Omental fat pad (tissue), 4 donors: Measurements from ENCODE around the gene FOXD3. TPM values are rescaled to one million over a fixed set of nuclear protein-coding genes. Genes with fewer than 3 reads are reported as not detected.

Source experiments
- ATAC-seq: fragments of 150-250 bp; one replicate; pipeline ENCODE4 v1.9.1; 2016; ENCODE audit warnings: mild to moderate bottlenecking, moderate library complexity; ENCODE audit not compliant: low FRiP score
- DNase-seq: peaks from one replicate; pipeline ENCODE4 v3.0.0-alpha.2; 2019; ENCODE audit warnings: low spot score
- CTCF ChIP-seq, 3 donors: fragments of 450-650 bp; IDR thresholded peaks; one replicate each; pipeline ENCODE4 v1.5.1; 2016 to 2017; ENCODE audit warnings: antibody characterized with exemption in 3 of 3, mild to moderate bottlenecking in 3 of 3, moderate library complexity in 2 of 3
- total RNA-seq, 4 donors: library from RNA; depleted of rRNA; stranded (reverse); fragments of >200 nt; gene quantifications; one replicate each; pipeline ENCODE4 v1.1.0, GENCODE V29; 2016

FOXD3 gene
- total RNA-seq, 4 donors from 2014 or later: 0.63 TPM; not detected in 3

DNA sequence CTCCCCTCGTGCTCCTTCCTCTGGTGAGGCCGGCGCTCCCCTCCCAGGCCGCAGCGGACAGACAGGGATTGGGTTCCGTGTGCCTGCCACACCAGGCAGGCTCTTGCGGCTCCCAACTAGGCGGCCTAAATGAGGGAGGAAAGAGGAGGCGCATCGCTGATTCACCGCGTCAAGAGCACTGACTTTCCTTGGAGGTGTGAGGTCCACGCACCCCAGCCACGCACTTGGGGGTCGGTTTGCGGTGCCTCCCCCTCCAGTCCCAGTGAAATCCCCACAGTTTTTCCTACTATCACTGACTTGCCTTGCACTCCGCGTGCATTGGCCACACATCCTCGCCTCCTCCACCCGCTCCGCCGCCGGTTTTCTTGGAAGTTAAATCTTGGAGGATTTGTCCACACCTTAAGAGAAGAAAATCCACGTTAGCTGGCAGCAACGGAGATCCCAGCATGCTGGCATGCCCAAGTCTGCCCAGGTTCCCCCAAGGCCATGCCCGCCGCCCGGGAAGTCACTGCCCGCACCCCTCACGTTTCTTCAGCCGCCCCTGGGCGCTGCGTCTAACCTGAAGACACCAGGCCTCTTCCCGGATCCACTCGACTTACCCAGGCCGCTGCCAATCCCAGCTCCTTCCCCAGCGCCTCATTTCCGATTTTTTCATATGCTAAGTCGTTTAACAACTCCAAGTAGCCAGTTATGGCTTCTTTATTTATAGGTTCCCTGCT lies 1.1 kb upstream of the FOXD3 start:
- DNase-seq: no peak
- no peak for TF ChIP-seq CTCF (IDR thresholded peaks at IDR 0.05)
- ATAC-seq: no peak

- TF ChIP-seq CTCF (IDR thresholded peaks at IDR 0.05): no peak
- ATAC-seq (no peak), DNase-seq (no peak)
These were observed 618 bp upstream of the FOXD3 start for GRCh38 chr1:63321785-63322113.

GRCh38 chr1:63322944-63323864 lies 837 bp downstream of the FOXD3 start:
- TF ChIP-seq CTCF (IDR thresholded peaks at IDR 0.05): no peak
- ATAC-seq: peak; percentile 23
- no peak for DNase-seq

GRCh38 chr1:63323865-63324778 lies 1.8 kb downstream of the FOXD3 start:
- TF ChIP-seq CTCF (IDR thresholded peaks at IDR 0.05): no peak

GRCh38 chr1:63324779-63325119 lies 2.4 kb downstream of the FOXD3 start:
- ATAC-seq: no peak
- TF ChIP-seq CTCF (IDR thresholded peaks at IDR 0.05): no peak
- no peak for DNase-seq

More at GRCh38 chr1:63323865-63324778, 1.8 kb downstream of the FOXD3 start:
- ATAC-seq: no peak
- DNase-seq: no peak

DNA sequence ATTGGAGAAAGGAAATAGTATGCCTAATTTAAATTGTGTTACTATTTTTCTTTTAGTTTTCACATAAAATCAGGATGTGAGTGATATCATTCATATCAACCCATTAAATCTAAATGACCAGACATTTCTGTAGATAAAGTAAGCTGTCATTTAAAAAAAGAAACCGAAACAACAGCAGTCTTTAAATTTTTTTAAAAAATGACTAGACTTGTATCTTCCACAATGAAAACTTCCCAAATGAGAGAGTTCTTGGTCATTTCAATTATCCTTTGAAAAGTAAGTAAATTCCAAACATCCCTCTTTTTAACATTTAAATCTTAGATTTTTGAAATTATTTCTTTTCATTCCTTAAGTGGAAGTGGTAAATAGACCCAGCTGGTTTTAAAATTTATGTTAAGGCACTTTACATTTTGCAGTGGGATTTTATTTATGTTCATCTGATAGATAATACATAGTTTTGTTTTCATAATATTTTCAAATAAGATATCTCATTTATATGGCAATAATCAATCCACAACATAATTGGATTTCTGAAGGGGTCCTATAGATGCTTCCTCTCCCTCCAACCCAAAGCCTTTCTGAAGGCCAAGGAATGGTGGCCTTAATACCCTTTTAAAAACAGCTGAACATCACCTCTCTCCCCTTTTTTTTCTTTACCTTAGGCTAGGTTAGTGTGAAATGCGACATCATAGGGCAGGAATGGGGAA lies 3.1 kb downstream of the FOXD3 start:
- no peak for ATAC-seq
- no peak for DNase-seq
- TF ChIP-seq CTCF (IDR thresholded peaks at IDR 0.05): no peak
